ENCODE data around the gene RNF167.

The RNF167 gene

DNA sequence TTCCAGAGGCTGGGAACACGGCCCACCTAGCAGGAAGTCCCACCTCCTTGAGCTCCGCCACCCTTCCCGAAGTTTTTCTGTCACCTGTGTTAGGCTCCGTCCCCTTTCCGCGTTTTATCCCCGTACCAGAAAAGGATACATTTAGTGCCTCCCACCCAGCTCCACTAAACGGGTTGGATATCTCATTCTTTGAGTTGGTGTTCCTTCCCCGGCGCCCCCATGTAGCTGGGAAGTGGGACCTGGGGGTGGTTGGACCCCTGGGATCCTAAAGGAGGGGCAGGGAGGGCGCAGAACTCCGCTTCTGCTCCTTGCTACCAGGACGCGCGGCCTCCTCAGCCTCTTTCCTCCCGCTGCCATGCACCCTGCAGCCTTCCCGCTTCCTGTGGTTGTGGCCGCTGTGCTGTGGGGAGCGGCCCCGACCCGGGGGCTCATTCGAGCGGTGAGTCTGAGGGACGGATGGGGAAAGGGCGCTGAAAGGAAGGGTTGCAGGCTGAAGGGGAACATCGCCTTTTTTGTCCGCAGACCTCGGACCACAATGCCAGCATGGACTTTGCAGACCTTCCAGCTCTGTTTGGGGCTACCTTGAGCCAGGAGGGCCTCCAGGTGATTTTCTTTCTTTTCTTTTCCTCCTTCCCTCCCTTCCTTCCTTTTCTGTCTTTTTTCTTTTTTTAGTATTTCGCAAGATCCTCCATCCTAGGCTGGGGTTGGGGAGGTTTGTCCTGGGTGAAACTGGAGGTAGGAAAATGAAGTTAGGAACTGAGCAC is 669 bp downstream of the RNF167 start:
- peak in 2 of 4 experiments; percentile 19 to 23 for DNase-seq

DNA sequence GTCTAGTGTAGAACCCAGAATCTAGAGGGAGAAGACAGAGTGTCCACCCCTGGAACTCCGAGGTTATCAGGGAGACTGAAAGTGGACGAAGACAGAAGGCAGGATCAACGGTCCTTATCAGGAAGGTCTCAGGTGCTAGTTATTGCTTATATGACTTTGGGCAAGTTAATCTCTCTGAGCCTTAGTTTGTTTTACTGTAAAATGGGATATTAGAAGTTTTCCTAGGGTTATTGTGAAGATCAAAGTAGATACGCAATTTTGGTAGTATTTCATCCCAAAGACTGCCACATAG is 1.2 kb downstream of the RNF167 start:
- no peak for DNase-seq

DNA sequence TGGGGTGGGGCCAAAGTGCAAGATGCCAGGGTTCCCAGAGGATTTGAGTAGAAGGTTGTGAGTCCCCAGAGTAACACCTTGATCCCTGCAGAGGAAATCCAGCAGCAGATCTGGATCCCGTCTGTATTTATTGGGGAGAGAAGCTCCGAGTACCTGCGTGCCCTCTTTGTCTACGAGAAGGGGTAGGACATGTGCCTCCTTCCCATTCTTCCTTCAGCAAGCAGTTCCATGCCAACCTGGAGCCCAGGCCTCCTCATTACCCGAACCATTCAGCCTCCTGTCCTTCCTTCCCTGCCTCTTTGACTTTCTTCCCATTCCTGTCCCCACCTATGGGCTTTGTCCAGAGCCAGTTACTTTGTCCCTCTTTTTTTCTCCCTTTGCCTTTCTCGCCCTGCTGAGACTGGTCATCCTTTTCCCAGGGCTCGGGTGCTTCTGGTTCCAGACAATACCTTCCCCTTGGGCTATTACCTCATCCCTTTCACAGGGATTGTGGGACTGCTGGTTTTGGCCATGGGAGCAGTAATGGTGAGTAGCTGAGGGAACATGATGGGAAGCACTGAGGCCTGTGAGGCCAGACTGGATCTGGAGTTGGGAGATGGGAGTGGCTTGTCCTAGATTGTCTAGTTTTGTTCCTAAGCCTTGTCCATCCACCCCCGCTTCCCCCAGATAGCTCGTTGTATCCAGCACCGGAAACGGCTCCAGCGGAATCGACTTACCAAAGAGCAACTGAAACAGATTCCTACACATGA is 2.9 kb downstream of the RNF167 start:
- DNase-seq: no peak

DNA sequence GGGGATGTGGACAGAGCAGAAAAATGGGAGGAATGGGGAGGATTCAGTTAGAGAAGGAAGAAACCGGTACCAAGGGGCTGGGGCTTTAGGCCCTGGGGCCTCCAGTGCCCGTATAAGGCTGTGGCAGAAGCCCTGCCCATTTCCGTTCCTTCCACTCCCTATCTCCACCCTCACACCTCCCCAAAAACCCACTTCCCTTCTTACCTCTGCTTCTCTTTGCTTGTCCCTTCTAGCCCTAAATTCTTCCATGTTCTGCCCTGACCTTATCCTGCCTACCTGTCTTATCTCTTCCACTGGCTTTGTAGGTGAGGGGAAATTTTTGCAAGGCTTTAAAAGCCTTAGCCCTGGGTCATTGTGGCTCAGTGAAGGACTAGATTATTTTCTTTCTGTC is 4.1 kb downstream of the RNF167 start:
- peak in 1 of 4 experiments; percentile 20 for DNase-seq

DNA sequence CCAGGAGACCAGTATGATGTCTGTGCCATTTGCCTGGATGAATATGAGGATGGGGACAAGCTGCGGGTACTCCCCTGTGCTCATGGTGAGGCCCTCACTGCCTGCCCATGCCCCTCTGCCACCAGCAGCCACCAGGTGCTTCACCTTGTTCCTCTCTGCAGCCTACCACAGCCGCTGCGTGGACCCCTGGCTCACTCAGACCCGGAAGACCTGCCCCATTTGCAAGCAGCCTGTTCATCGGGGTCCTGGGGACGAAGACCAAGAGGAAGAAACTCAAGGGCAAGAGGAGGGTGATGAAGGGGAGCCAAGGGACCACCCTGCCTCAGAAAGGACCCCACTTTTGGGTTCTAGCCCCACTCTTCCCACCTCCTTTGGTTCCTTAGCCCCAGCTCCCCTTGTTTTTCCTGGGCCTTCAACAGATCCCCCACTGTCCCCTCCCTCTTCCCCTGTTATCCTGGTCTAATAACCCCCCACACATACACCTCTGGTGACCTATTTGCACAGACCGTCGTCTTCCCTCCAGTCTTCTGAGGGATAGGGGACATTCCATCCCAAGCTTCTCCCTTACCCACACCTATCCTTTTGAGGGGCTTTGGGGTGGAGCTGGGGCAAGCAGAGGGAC is 4.6 kb downstream of the RNF167 start:
- no peak for DNase-seq

DNA sequence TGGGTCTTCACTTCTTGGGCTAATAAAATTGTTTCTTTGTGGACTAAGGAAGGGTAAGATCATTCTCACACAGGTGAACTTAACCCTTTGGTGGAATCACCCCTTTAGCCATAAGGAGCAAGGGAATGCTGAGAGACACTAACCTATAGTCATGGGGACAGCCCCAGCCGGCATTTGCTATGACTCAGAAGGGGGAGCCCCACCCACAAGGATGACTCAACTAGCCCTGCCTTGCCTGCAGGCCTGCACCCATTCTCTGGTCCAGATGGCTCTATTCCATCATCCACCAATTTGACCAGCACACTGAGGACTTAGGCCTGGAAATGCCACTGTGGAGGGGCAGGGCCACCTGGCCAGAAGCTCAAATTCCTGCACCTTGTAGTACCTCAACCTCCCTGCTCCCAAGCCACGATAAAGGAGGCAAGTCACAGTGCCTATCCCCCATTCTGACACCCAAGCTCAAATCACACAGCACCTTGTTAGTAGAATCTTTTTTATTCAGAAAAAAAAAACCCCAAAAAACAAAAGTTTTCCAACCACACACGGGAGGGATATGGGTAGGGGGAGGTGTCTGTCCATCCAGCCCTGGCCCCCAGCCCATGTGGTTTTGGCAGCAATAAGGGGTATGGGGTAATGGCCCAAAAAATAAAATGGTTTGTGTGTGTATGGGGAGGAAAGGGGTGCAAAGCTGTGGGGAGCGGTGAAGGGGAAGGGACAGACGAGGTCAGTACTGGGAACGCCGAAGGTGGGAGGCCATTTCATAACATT is 5.3 kb downstream of the RNF167 start:
- peak; percentile 20 to 66 (median 43) for DNase-seq

DNA sequence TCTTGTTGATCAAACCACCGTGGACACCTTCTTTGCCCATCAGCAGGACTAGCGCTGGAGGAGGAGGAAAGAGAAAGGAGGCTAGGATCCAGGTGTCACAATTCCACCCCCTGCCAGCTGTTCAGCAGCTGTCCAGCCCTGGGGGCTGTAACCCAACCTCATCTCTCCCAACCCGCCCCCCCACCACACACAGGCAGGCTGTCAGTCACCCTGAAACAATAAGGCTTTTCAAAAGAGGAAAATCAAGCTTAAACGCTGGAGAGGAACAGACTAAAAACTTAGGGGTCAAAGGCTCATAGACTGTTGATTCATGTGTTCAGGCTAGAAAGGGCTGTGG is 5.8 kb downstream of the RNF167 start:
- DNase-seq: no peak

DNA sequence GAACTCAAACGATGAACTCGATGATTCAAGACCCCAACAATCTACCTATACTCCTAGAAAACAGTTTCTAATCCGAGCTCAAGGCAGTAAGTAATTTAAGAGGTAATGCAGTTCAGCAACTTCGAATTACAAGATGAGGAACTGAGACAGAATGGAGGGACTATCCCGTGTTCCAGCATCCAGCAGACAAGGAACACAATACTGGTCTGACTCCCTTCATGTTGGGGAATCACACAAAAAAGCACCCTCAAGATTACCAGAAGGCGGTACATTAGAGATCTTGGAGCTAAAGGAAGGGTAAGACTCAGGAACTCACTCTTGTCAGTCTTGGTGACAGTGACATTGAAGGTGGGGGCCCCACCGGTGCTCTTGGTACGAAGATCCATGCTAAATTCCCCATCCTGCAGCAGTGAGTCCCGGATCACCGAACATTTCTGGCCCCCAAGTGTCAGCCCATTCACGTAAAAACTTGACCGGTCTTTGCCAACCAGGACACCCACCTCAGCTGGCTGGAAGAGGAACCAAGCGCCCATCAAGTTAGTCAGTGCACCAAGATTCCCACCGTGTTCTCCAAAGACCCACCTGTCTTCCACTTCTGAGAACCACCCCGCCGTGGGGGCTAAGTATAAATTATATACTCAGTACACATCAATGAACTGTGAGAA is 6.4 kb downstream of the RNF167 start:
- no peak for DNase-seq

DNA sequence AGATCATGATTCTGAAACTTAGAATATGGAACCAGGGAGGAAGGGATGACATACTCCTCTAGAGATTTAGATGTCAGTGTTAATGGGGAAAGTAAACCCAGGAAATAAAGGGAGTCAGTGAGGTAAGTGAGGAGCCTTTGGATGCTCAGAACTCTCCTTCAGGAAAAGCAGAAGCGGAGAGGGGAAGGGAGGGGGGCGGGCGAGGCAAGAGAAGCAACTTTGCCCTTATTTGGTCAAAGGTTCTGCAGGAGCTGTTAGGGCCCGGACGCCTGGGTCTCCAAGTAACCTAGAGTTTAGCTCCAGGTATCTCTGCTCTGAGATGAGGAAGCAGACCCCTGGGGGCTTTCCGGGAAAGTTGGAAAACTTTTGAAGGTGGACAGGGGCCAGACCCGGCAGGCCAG is 6.9 kb downstream of the RNF167 start:
- no peak for DNase-seq

DNA sequence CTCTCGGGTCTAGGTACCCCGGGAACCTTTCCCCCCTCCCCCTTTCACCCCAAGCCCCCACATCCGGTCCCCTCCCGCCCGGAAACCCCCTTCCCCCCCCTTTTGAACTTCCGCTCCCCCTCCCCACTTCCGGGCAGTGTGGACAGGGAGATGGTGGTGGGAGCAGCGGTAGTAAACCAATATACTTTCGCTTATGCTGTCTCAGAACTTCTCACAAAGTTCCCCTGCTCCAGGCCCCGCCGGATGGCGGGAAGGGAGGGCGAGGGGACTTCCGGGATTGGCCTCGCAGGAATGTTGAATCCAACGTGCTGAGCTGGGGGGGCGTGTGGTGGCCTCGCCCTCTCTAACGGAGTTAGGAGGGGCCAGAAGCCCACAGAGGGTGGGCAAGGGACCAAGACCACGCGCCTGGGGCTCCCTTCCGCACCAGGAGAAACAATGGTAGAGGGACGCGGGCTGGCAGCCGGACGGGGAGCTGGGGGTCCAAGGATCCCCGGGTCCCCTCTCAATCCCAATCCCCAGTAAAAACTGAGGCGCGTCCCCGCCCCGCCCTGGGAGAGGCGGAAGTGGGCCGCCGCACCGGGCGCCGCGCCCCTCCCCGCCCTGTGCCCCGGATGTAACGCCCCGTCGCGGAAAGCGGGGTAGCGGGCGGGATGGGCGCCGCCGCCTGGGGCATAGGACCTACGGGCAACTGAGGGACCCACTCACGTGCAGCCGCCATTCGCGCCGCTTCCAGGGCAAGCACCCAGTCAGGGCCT is 7.5 kb downstream of the RNF167 start:
- peak; percentile 41 to 68 (median 48) for DNase-seq

DNA sequence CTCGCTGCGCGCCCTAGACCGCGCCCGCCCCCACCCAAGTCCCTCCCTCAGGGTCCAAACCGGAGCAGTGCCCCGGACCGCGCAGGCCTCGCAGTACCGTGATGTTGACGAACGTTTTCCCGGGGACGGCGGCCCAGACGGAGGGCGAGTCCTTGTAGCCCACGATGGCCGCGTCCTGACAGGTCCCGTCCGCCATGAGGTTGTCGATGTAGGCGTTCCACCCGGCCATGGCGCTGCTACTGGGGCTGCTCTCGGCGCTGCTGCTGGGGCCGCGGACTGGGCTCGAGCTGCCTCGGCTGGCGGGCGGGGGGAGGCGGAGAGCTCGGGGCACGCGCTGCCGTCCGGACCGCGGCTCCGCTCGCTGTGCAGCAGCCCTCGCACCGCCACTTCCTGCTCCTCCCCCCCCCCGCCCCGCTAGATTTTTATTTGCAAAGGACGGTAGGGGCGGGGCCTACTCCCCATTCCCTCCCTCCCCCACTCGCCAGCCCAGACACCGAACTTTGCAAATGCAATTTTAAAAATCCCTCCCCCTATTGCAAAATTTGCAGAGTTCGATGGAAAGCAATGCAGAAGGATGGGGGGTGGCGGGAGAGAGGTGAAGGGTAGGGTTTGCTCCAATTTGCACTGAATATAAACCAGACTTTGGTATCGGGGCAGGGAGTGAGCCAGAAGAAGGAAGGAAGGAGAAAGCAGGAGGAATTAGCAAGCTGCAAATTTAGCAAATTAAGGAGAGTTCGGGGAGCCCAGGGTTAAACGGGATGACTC is 8.3 kb downstream of the RNF167 start, which contains the start of gene PFN1:
Gene PFN1 (minus strand): TSS at position 365 of the 765 bp plus-strand sequence. CDS start 136 bp downstream, at position 229.
- peak; percentile 58 to 89 (median 84) for DNase-seq

DNA sequence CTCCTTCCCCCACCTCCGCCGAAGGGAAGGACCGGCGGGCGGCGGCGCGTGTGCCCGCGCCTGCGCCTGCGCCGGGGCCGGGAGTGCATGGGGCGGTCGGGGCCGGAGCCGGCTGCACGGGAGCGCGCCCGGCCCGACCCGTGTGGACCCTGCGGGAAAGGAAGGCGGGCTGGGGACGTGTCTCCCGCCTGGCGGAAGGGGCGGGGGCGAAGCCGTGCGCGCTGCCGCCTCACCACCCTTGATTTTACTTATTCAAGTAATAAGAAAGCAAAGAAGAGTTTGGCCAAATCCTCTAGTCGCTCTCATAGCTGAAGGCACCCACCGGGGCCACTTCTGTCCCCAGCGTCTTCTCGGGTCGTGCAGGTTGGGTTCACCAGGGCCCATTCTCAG is 8.9 kb downstream of the RNF167 start:
- DNase-seq: peak; percentile 50 to 63 (median 60)

DNA sequence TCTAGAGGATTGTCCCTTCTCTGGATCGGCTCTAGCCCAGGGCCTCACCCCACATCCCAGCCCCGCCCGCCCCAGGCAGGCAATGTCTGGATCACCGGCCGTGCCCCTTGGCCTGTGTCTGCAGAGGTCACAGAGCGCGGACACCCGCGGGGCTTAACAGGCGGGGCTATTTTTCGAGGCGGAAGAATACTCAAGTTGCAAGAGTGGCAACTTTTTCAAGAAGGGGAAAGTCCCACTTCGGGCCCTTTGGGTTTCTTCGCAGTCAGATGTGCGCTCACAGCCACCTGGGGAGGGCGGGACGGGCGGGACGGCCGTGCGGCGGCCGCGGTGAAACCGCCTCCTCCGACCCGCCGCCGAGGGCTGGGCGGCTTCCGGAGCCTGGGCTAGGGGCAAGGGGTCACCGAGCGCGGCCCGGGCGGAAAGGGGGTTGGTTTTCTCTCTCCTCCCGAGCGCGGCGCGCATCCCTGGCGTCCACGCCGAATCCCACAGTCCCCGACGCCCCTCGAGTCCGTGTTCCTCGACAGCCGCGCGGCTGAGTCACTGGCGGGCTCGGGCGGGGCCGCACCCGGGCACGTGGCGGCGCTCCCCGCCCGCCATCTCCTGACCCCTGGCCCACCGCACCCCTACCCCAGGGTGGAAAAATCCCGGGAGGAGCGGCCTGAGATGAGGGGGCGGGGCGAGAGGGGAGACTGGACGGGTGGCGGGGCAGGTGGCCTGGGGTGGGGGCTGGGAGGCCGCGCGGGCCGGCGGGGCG is 9.4 kb downstream of the RNF167 start:
- peak; percentile 60 to 68 (median 63) for DNase-seq

DNA sequence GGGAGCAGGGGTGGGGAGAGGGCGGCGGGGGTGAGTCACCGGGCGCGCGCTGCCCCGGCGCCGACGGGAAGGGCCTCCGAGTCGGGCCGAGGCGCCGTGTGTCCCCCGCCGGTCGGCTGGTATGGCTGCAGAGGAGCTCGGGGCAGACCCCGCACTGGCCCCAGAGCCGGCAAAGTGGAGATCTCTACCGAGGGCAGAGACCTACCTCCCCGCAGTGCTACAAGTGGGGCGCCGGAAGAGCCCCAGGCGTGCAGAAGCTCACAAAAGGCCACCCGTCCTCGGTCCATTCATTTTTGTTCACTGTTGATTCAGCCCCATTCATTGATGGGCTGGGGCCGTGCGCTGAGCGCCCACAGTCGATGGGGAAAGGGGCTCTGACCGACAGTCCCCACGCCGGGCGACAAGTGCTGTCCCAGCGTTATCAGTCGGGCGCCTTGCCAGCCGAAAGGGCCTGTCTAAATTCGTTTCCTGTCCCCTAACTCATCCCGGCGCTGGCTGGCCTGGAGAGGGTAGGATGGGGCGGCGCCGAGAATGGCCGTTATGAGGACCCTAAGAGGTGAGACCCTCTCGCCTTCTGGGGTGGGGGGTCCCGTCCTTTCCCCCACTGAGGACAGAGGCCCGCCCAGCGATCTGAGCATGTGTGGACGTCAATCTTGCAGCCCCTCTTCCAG is 10.1 kb downstream of the RNF167 start:
- peak in 2 of 4 experiments; percentile 56 to 60 for DNase-seq

DNA sequence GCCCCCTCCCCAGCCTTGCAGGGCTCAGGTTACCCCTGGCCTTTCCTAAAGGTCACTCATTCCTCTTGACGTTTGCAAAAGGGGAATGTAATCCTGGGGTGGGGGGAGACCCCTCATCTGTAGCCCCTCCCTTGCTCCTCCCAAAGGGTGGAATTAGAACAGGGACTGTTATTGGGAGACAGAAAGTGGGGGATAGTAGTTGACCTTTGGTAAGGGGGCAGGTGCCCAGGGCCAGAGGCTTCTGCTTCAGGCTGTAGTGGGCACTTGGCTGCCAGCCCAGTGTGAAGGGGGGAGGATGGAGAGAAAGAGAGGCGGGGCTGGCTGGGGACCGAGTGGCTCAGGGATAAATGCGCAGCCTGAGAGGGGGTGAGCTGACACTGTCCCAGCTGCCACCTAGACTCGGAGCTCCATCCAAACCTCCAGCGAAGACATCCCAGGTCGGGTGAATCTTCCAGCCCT is 10.7 kb downstream of the RNF167 start, which contains the start of gene ENO3:
Gene ENO3 (plus strand): TSS at position 374 of the 459 bp plus-strand sequence. CDS start 711 bp downstream, outside the sequence.
- no peak for DNase-seq

DNA sequence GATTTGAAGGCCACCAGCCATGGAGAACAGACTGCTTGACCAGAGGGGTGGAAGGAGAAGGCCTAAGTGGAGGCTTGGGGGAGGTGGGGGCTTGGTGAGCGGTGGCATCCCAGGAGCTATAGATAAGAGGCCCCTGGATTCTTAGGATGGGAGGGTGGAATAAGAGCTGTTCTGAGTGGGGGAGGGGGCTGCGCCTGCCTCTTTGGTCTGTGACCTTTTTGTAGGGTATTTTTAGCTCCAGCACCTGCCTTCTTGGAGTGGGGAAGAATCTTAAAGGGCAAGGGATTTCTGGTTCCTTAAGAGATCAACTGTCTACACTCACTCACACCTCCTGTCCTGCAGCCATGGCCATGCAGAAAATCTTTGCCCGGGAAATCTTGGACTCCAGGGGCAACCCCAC is 11.4 kb downstream of the RNF167 start:
- DNase-seq: no peak

DNA sequence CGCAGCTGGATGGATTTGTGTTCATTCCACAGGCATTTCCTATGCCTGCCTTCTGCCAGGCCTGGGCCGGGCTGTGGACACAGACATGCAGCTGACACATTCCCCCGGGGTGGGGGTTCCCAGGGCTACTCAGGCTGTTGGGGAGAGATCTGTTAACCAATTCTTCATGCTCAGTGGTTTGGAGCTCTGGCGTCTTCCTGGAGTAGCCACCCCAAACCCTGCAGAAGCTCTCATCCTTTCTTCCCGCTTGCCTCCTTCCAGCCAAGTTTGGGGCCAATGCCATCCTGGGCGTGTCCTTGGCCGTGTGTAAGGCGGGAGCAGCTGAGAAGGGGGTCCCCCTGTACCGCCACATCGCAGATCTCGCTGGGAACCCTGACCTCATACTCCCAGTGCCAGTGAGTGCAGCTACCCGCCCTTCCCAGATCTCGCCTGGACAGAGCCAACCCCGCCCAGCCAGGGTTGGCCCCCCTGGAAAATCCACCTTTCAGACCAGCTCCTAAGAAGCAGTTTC is 13.4 kb downstream of the RNF167 start:
- no peak for DNase-seq

DNA sequence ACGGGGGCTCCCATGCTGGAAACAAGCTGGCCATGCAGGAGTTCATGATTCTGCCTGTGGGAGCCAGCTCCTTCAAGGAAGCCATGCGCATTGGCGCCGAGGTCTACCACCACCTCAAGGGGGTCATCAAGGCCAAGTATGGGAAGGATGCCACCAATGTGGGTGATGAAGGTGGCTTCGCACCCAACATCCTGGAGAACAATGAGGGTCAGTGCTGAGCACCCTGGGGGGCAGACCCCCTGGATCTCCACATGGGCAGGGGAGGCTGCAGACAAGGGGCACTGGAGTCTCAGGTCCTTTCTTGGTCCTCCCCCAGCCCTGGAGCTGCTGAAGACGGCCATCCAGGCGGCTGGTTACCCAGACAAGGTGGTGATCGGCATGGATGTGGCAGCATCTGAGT is 15.0 kb downstream of the RNF167 start:
- DNase-seq: no peak

DNA sequence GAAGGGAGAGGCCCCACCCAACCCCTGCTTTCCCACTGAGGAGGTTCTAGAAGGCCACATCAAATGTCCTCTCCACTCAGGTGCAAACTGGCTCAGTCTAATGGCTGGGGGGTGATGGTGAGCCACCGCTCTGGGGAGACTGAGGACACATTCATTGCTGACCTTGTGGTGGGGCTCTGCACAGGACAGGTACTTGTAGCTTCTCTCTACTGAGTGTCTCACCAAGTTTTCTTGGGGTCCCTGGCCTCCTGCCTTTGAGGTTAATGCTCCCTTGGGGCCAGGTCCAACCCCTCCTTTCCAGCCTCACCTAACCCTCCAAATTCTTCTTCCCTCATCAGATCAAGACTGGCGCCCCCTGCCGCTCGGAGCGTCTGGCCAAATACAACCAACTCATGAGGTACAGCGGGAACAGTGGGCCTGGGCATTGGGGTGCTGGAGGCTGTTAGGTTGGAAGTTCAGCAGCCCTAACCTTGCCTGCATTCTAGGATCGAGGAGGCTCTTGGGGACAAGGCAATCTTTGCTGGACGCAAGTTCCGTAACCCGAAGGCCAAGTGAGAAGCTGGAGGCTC is 16.5 kb downstream of the RNF167 start:
- DNase-seq: peak in 1 of 4 experiments; percentile 41
